Endothelial cell of umbilical vein (primary cell): ENCODE measurements around the gene RNLS.

Experiments
- CTCF ChIP-seq, 2 donors: IDR thresholded peaks; 1 replicate in 1 of 2; 2 replicates in 1 of 2; pipeline ENCODE4 v1.5.1; 2011; ENCODE audit warnings: low read length in 2 of 2, mild to moderate bottlenecking in 2 of 2, moderate library complexity in 2 of 2, control low read depth in 1 of 2, inconsistent platforms in 1 of 2, low read depth in 1 of 2; ENCODE audit not compliant: insufficient read depth in 1 of 2; ENCODE audit errors: extremely low read depth in 1 of 2
- MYC ChIP-seq: IDR thresholded peaks from one replicate; pipeline ENCODE4 v1.6.1; 2011; ENCODE audit warnings: mild to moderate bottlenecking, low read depth, low read length
- POLR2A ChIP-seq: IDR thresholded peaks from 2 replicates; pipeline ENCODE4 v1.6.1; 2012; ENCODE audit warnings: low read depth, mild to moderate bottlenecking, control low read depth, low read length

- TF ChIP-seq POLR2A (no peak), CTCF (IDR thresholded peaks at IDR 0.05; ENCODE audit: extremely low read depth in 1 of 2, insufficient read depth in 1 of 2, low read depth in 1 of 2, low read length in 2 of 2) (no peak), MYC (no peak)
Observed at GRCh38 chr10:88404133-88404532, 179.0 kb downstream of the RNLS start.
